DOHH2 (cell line): ENCODE measurements around the gene SERHL2.

ENCODE experiments used
- H3F3A ChIP-seq: fragments of 200-600 bp; sonication (generic), shearing (Covaris generic); 2 replicates; pipeline ENCODE4 v1.6.0; 2016; ENCODE audit warnings: antibody characterized with exemption, mild to moderate bottlenecking; ENCODE audit not compliant: control insufficient read depth, insufficient read depth
- H3K27ac ChIP-seq: fragments of 200-600 bp; sonication (generic); 2 replicates; pipeline ENCODE4 v1.5.1; 2014; ENCODE audit warnings: low read depth, mild to moderate bottlenecking, low read length, moderate library complexity
- H3K27me3 ChIP-seq: fragments of 200-600 bp; sonication (generic); 2 replicates; pipeline ENCODE4 v1.6.1; 2014; ENCODE audit warnings: mild to moderate bottlenecking, low read length, mixed read lengths; ENCODE audit not compliant: control insufficient read depth
- H3K36me3 ChIP-seq: fragments of 200-600 bp; sonication (generic); 2 replicates; pipeline ENCODE4 v1.6.1; 2014; ENCODE audit warnings: mild to moderate bottlenecking, low read length, moderate library complexity, mixed read lengths; ENCODE audit not compliant: control insufficient read depth
- H3K4me1 ChIP-seq: fragments of 200-600 bp; sonication (generic); 2 replicates; pipeline ENCODE4 v1.6.1; 2014; ENCODE audit warnings: mild to moderate bottlenecking, low read length, mixed read lengths; ENCODE audit not compliant: control insufficient read depth
- H3K4me2 ChIP-seq: fragments of 200-600 bp; sonication (generic); 2 replicates; pipeline ENCODE4 v1.6.0; 2014; ENCODE audit warnings: mild to moderate bottlenecking, low read length, moderate library complexity
- H3K4me3 ChIP-seq: fragments of 200-600 bp; sonication (generic); 2 replicates; pipeline ENCODE4 v1.5.1; 2014; ENCODE audit warnings: mild to moderate bottlenecking, low read length, mixed read lengths
- H3K79me2 ChIP-seq: fragments of 200-600 bp; sonication (generic); 2 replicates; pipeline ENCODE4 v1.6.1; 2014; ENCODE audit warnings: mild to moderate bottlenecking, low read length, mixed read lengths; ENCODE audit not compliant: control insufficient read depth
- H3K9me2 ChIP-seq: fragments of 200-600 bp; sonication (generic); replicated peaks from 2 replicates; pipeline ENCODE4 v1.6.1; 2014; ENCODE audit warnings: mild to moderate bottlenecking, low read length, mixed read lengths; ENCODE audit not compliant: control insufficient read depth
- H3K9me3 ChIP-seq: fragments of 200-600 bp; sonication (generic); 2 replicates; pipeline ENCODE4 v1.6.1; 2014; ENCODE audit warnings: antibody characterized with exemption, low read length, mixed read lengths; ENCODE audit not compliant: control insufficient read depth, insufficient read depth
- H4K20me1 ChIP-seq: fragments of 200-600 bp; sonication (generic); 2 replicates; pipeline ENCODE4 v1.6.0; 2014; ENCODE audit warnings: low read depth, mild to moderate bottlenecking, antibody characterized with exemption, low read length, moderate library complexity; ENCODE audit not compliant: control insufficient read depth, insufficient read depth
- EZH2phosphoT487 ChIP-seq: fragments of 200-600 bp; sonication (generic); IDR thresholded peaks from 2 replicates; pipeline ENCODE4 v1.6.1; 2017; ENCODE audit warnings: borderline replicate concordance, mild to moderate bottlenecking, antibody characterized with exemption, low read length, moderate library complexity, mixed read lengths
- TF ChIP-seq, protein P1 (sequence below): fragments of 200-600 bp; sonication (generic); IDR thresholded peaks from one replicate; pipeline ENCODE4 v1.5.1; 2014; ENCODE audit warnings: antibody characterized with exemption, mild to moderate bottlenecking, low read depth, low read length; ENCODE audit not compliant: poor library complexity, severe bottlenecking

SERHL2 gene

GRCh38 chr22:42617155-42617983, 63.6 kb downstream of the SERHL2 start:
- peaks cover 7% of the 10 kb centered on the region; the same call in 1 of the 2 replicates for H4K20me1 ChIP-seq
- peaks cover 26% of the 10 kb centered on the region for H3K36me3 ChIP-seq
- peaks cover 34% of the 10 kb centered on the region for H3K4me1 ChIP-seq
- H3K27me3 ChIP-seq, result no peaks in the 10 kb centered on the region
- H3K4me3 ChIP-seq, result no peak overlapping the region
- H3K27ac ChIP-seq, result no peak overlapping the region
- H3K79me2 ChIP-seq, result peaks cover 20% of the 10 kb centered on the region
- no peaks in the 10 kb centered on the region for H3K9me3 ChIP-seq
- no peak overlapping the region for H3K4me2 ChIP-seq
- peaks cover 9% of the 10 kb centered on the region for H3F3A ChIP-seq
- TF ChIP-seq, protein P1, sequence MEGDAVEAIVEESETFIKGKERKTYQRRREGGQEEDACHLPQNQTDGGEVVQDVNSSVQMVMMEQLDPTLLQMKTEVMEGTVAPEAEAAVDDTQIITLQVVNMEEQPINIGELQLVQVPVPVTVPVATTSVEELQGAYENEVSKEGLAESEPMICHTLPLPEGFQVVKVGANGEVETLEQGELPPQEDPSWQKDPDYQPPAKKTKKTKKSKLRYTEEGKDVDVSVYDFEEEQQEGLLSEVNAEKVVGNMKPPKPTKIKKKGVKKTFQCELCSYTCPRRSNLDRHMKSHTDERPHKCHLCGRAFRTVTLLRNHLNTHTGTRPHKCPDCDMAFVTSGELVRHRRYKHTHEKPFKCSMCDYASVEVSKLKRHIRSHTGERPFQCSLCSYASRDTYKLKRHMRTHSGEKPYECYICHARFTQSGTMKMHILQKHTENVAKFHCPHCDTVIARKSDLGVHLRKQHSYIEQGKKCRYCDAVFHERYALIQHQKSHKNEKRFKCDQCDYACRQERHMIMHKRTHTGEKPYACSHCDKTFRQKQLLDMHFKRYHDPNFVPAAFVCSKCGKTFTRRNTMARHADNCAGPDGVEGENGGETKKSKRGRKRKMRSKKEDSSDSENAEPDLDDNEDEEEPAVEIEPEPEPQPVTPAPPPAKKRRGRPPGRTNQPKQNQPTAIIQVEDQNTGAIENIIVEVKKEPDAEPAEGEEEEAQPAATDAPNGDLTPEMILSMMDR, result no peak
- TF ChIP-seq EZH2phosphoT487, result no peak
- H3K9me2 ChIP-seq, result no peaks in the 10 kb centered on the region

DNA sequence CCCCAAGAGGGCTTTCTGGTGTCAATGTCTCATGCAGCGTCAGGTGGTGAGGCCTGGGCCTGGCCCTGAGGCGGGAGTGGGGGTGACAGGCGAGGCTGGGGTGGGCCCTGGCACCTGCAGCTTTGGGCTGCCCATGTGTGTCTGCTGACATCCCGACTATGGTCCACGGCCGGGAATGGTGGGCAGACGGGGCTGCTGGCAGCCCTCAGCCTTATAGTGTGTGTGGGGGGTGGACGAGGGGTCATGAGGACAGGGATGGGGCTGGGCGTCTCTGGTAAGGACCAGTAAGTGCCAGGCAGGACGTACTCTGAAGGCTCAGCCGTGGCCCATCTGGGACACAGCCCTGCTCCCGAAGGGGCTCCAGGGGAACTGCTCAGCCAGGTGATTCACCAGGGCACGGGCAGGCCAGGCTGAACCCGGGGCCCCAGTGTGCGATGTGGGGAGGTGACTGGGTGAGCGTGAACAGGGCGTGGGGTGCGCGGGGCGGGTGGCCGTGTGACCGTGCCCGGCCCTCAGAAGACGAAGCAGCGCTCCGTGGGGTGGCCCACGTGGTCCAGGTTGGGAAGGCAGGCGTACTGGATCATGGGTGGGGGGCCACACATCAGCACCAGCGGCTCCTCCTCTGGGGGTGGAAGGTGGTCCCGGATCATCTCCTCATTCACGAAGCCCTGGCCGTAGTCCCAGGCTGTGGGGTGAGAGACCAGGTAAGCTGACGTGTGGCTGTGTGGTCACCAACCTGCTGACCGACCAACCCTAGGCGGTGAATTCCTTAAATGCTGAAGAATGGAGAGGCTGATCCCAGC, 65.7 kb downstream of the SERHL2 start:
- H3K27me3 ChIP-seq, result no peaks in the 10 kb centered on the region
- H3K4me2 ChIP-seq, result no peak overlapping the region
- peaks cover 39% of the 10 kb centered on the region for H3K4me1 ChIP-seq
- H3K4me3 ChIP-seq, result no peak overlapping the region
- H4K20me1 ChIP-seq, result no peaks in the 10 kb centered on the region
- no peaks in the 10 kb centered on the region for H3K9me3 ChIP-seq
- H3K79me2 ChIP-seq, result no peaks in the 10 kb centered on the region
- no peaks in the 10 kb centered on the region for H3K9me2 ChIP-seq
- H3F3A ChIP-seq, result peaks cover 9% of the 10 kb centered on the region
- no peak overlapping the region for H3K27ac ChIP-seq
- H3K36me3 ChIP-seq, result peaks cover 24% of the 10 kb centered on the region
- no peak for TF ChIP-seq EZH2phosphoT487
- TF ChIP-seq, protein P1, result no peak

- H3K4me1 ChIP-seq, result peaks cover 39% of the 10 kb centered on the region
- no peak overlapping the region for H3K27ac ChIP-seq
- no peaks in the 10 kb centered on the region for H4K20me1 ChIP-seq
- H3K4me2 ChIP-seq, result no peak overlapping the region
- H3K36me3 ChIP-seq, result peaks cover 27% of the 10 kb centered on the region
- no peaks in the 10 kb centered on the region for H3K79me2 ChIP-seq
- no peak for TF ChIP-seq EZH2phosphoT487
- TF ChIP-seq, protein P1, result no peak
- peaks cover 9% of the 10 kb centered on the region for H3F3A ChIP-seq
- no peaks in the 10 kb centered on the region for H3K27me3 ChIP-seq
- no peak overlapping the region for H3K4me3 ChIP-seq
- no peaks in the 10 kb centered on the region for H3K9me2 ChIP-seq
- H3K9me3 ChIP-seq, result no peaks in the 10 kb centered on the region
Measured at GRCh38 chr22:42620084-42620483, 66.3 kb downstream of the SERHL2 start.
